Dendritic cell treated with granulocyte-macrophage colony-stimulating factor and Interleukin-4, amounts not matched to agents 40 ng/mL and 50 ng/mL, for 4 days (primary cell): Measurements from ENCODE around the gene ATG7.

Experiments used
- H3K27ac Mint-ChIP-seq: one replicate; pipeline ENCODE4 v1.8.0; 2022; ENCODE audit warnings: mild to moderate bottlenecking, mixed read lengths
- H3K27me3 Mint-ChIP-seq: one replicate; pipeline ENCODE4 v1.8.0; 2022; ENCODE audit warnings: mild to moderate bottlenecking, mixed read lengths
- H3K36me3 Mint-ChIP-seq: one replicate; pipeline ENCODE4 v1.8.0; 2022; ENCODE audit warnings: low read depth, mixed read lengths
- H3K4me1 Mint-ChIP-seq: one replicate; pipeline ENCODE4 v1.8.0; 2022; ENCODE audit warnings: low read depth, mixed read lengths
- H3K4me3 Mint-ChIP-seq: one replicate; pipeline ENCODE4 v1.8.0; 2022; ENCODE audit warnings: mild to moderate bottlenecking, moderate library complexity, mixed read lengths
- H3K9me3 Mint-ChIP-seq: one replicate; pipeline ENCODE4 v1.8.0; 2022; ENCODE audit warnings: mixed read lengths
- intact Hi-C: fragments of 100-400 bp; cut with micrococcal nuclease; formaldehyde crosslinking; loops from one replicate; pipeline ENCODE4 v1.15.0; 2022

ATG7 gene

DNA sequence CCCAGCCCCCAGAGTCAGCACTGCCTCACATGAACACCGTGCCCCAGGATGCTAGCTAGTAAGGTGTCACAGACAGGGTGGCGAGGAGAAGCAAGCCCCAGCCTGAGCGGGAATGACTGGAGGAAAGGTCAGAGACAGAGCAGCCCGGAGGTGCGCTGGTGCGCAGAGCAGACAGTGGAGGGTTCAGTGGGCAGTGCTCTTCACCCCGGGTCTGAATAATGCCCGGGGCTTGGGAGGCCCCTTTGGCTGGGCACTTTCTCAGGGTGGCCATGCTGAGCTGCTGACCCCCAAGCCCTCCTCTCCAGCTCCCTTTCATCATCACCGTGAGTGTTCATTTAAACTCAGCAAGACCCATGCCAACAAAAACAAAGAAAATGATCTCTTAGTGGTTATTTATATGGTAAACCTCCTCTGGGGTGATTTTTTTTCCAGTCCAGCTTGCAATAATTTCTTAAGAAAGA is 260.8 kb downstream of the ATG7 start:
- intact Hi-C loops = no loop called here

DNA sequence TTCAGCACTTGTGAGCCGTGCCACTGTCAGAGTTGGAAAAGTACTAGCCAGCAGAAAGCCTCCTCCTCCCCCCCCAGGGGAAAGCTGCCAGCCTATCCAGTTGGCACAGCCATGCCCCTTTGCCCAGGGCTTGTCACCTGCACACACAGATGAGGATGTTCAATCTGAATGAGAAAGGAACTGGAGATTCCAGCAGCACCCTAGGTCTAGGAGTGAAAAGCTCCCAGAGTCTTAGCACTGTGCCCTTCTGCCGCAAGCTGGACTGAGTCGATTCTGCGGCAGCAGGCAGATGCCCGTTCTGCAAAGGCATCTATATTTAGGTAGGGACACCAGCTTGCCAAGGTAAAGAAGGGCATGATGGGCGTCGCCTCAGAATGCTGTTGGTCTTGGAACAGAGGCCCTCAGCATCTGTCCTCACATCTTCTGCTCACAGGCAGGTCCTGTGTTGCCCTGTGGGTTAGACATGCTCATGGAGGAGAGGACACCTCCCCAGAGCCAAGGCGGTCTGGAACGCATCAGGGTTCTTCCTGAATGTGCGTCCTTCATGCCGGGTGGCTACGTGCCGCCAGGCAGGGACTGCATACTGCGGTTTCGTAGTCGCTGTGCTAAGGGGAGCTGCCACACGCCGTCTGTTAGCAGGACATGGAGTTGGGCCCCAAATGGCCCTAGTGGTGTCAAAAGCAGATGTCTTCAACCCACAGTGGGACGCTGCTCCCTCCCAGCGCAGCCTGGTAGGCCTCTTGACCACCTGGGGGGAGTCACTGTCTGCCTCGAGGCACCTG is 262.0 kb downstream of the ATG7 start:
- H3K4me1 Mint-ChIP-seq = peaks cover 23% of the 10 kb centered on the region
- H3K27ac Mint-ChIP-seq = no peak overlapping the region
- intact Hi-C loops = no loop called here
- peaks cover 33% of the 10 kb centered on the region for H3K36me3 Mint-ChIP-seq
- H3K27me3 Mint-ChIP-seq = no peaks in the 10 kb centered on the region
- no peaks in the 10 kb centered on the region for H3K9me3 Mint-ChIP-seq
- no peak overlapping the region for H3K4me3 Mint-ChIP-seq

More for the DNA sequence above, 260.8 kb downstream of the ATG7 start:
- no peaks in the 10 kb centered on the region for H3K27me3 Mint-ChIP-seq
- H3K9me3 Mint-ChIP-seq = no peaks in the 10 kb centered on the region
- H3K4me3 Mint-ChIP-seq = no peak overlapping the region
- peaks cover 44% of the 10 kb centered on the region for H3K36me3 Mint-ChIP-seq
- H3K4me1 Mint-ChIP-seq = peaks cover 16% of the 10 kb centered on the region
- no peak overlapping the region for H3K27ac Mint-ChIP-seq

DNA sequence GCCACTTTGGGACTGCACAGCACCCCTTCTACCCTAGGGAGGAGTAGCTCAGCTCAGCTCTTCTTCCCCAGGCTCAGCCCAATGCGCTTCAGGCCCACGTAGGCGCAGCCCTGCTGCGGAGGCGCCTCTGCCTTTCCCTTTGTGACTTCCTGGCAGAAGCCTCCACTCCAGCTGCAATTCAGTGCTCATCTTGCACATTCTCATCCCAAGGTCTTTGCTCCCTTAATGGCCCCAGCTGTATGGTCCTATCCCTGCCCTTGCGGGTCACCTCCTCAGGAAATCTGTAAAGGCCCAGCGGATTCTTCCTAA is 262.6 kb downstream of the ATG7 start:
- no peaks in the 10 kb centered on the region for H3K27me3 Mint-ChIP-seq
- no peak overlapping the region for H3K27ac Mint-ChIP-seq
- H3K9me3 Mint-ChIP-seq = no peaks in the 10 kb centered on the region
- peaks cover 27% of the 10 kb centered on the region for H3K36me3 Mint-ChIP-seq
- H3K4me3 Mint-ChIP-seq = no peak overlapping the region
- intact Hi-C loops = no loop called here
- peaks cover 27% of the 10 kb centered on the region for H3K4me1 Mint-ChIP-seq

GRCh38 chr3:11535243-11535960 is 263.2 kb downstream of the ATG7 start:
- Mint-ChIP-seq H3K4me1 (peaks cover 27% of the 10 kb centered on the region), H3K9me3 (no peaks in the 10 kb centered on the region), H3K27ac (no peak overlapping the region), H3K36me3 (peaks cover 23% of the 10 kb centered on the region), H3K27me3 (no peaks in the 10 kb centered on the region), H3K4me3 (no peak overlapping the region)
- intact Hi-C loops = no loop called here

DNA sequence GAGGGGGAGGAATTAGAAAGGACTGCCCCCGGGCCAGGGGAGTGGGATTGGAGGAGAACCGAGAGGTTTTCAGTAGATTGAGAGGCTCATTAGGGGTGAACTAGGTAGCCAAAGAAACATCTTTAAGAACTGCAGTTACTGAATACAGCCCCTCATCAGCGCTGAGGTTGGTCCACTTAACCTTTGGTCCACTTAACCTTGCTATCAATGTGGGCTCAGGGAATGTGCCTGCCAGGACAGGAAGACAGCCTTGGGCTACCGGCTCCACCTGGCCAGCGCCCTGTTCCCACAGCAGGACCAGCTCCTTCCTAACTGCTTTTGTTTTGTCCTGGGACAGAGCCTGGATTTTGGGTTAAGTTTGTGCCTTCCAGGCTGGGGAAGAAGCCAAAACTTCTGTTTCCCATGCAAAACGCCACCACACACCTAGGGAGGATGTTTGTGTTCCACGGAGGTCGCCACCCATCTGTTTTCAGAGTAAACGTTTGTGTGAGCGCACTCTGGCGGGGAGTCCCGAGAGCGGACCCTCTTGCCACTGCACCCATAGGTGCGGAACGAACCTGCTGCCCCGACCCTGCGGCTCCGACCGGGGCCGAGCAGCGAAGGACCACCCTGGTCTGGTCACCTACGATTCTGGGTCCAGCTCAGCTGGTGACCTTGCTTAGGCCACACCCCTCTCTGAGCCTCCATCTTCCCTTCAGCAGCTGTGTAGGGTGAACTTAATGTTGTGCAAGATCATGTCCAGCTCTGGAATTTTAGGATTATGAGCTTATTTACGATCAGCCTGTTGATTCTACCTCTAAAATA is 264.1 kb downstream of the ATG7 start:
- no peak overlapping the region for H3K27ac Mint-ChIP-seq
- no peak overlapping the region for H3K4me3 Mint-ChIP-seq
- intact Hi-C loops = no loop called here
- H3K4me1 Mint-ChIP-seq = peaks cover 31% of the 10 kb centered on the region
- H3K9me3 Mint-ChIP-seq = no peaks in the 10 kb centered on the region
- no peaks in the 10 kb centered on the region for H3K27me3 Mint-ChIP-seq
- H3K36me3 Mint-ChIP-seq = peaks cover 25% of the 10 kb centered on the region

- Mint-ChIP-seq H3K9me3 (no peaks in the 10 kb centered on the region), H3K4me3 (no peak overlapping the region), H3K36me3 (peaks cover 29% of the 10 kb centered on the region), H3K4me1 (peaks cover 38% of the 10 kb centered on the region), H3K27me3 (no peaks in the 10 kb centered on the region), H3K27ac (no peak overlapping the region)
- intact Hi-C loops = no loop called here
Observed at GRCh38 chr3:11536936-11537612, 264.9 kb downstream of the ATG7 start.

- Mint-ChIP-seq H3K4me1 (peaks cover 53% of the 10 kb centered on the region), H3K27me3 (no peaks in the 10 kb centered on the region), H3K36me3 (peaks cover 36% of the 10 kb centered on the region), H3K4me3 (no peak overlapping the region), H3K27ac (no peak overlapping the region), H3K9me3 (peaks cover 7% of the 10 kb centered on the region)
- intact Hi-C loops = no loop called here
Observed at GRCh38 chr3:11538581-11538980, 266.4 kb downstream of the ATG7 start.

- Mint-ChIP-seq H3K9me3 (peaks cover 12% of the 10 kb centered on the region), H3K4me1 (peaks cover 60% of the 10 kb centered on the region), H3K27ac (no peak overlapping the region), H3K4me3 (no peak overlapping the region), H3K27me3 (no peaks in the 10 kb centered on the region), H3K36me3 (peaks cover 37% of the 10 kb centered on the region)
- intact Hi-C loops = no loop called here
Observed at GRCh38 chr3:11539218-11539617, 267.0 kb downstream of the ATG7 start.

DNA sequence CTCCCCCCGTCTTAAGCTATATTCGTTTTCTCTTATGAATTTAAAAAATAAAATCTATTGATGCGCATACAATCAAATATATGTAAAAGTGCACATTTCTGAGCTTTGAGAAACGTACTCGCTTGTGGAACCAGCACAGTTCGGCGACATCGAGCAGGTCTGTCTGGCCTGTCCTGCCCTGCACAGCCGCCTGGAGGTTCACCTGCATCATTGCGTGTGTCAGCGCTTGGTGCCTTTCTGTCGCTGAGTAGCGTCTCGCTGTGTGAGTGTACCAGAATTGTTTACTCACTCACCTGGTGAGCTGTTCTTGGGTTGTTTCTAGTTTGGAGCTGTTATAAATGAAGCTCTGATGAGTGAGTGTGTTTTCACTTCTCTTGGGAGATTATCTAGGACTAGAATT is 267.5 kb downstream of the ATG7 start:
- Mint-ChIP-seq H3K4me1 (peaks cover 64% of the 10 kb centered on the region), H3K9me3 (peaks cover 12% of the 10 kb centered on the region), H3K27me3 (no peaks in the 10 kb centered on the region), H3K4me3 (no peak overlapping the region), H3K27ac (no peak overlapping the region), H3K36me3 (peaks cover 38% of the 10 kb centered on the region)
- intact Hi-C loops = no loop called here

- Mint-ChIP-seq H3K4me1 (peaks cover 74% of the 10 kb centered on the region), H3K27ac (peak overlapping the region; percentile 79), H3K27me3 (no peaks in the 10 kb centered on the region), H3K36me3 (peaks cover 36% of the 10 kb centered on the region), H3K9me3 (peaks cover 12% of the 10 kb centered on the region), H3K4me3 (no peak overlapping the region)
- intact Hi-C loops = no loop called here
Observed at GRCh38 chr3:11541321-11542303, 269.4 kb downstream of the ATG7 start.

- Mint-ChIP-seq H3K27ac (peak overlapping the region; percentile 79), H3K27me3 (no peaks in the 10 kb centered on the region), H3K9me3 (peaks cover 12% of the 10 kb centered on the region), H3K36me3 (peaks cover 34% of the 10 kb centered on the region), H3K4me3 (no peak overlapping the region), H3K4me1 (peaks cover 70% of the 10 kb centered on the region)
- intact Hi-C loops = no loop called here
Observed at GRCh38 chr3:11542551-11542950, 270.4 kb downstream of the ATG7 start.

DNA sequence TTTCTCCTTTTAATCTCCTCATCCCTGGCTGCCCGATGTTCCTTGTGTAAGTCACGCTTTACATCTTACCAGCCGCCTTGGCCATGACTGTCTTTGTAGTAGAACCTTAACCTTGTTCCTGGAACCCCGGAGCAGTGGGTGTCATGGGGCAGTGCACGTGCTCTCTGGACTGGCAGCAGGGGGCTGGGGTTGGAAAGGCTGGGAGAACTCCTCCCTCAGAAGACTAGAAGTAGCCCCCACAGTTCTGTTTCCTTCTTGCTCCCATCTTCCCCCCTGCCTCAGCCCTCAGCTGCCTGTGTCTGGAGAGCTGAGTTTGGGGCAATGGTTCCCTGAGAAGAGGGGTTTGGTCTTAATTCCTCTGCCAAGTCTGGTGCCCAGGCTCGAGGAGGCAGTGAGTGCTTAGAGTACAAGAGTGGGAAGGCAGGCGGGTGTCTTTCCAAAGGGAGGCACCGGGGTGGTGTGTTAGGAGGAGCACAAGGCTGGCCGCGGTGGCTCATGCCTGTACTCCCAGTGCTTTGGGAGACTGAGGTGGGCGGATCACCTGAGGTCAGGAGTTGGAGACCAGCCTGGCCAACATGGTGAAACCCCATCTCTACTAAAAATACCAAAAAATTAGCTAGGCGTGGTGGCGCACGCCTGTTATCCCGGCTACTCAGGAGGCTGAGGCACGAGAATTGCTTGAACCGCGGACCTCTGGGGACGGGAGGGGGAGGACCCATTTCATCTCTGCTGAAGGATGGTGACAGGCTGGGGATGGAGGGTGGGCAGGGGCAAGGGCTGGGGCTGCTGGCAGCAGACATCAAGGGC is 271.1 kb downstream of the ATG7 start:
- Mint-ChIP-seq H3K4me3 (no peak overlapping the region), H3K36me3 (peaks cover 34% of the 10 kb centered on the region), H3K27ac (peak overlapping the region; percentile 57), H3K27me3 (no peaks in the 10 kb centered on the region), H3K9me3 (peaks cover 12% of the 10 kb centered on the region), H3K4me1 (peaks cover 63% of the 10 kb centered on the region)
- intact Hi-C loops = no loop called here
